ENCODE results near the gene NTN1. TPM values are rescaled to one million over a fixed set of nuclear protein-coding genes. Genes with fewer than 3 reads are reported as not detected.

Gene NTN1
- total and polyA plus RNA-seq, 2 of the 4 experiments (the other 2 are of a cell fraction): under 0.01 to 0.07 TPM

GRCh38 chr17:9052921-9053320, 31.6 kb downstream of the NTN1 start:
- no peak overlapping the region for H4K91ac ChIP-seq (ENCODE audit: insufficient read depth, low read depth, low read length)
- no peak overlapping the region for H2AFZ ChIP-seq (replicated peaks; ENCODE audit: low read length, poor library complexity)
- no peak overlapping the region for H3K14ac ChIP-seq (replicated peaks; ENCODE audit: low read depth, low read length)
- peaks cover 6% of the 10 kb centered on the region for H3K9me3 ChIP-seq (ENCODE audit: control insufficient read depth, insufficient read depth, low read length)
- H3K4me3 ChIP-seq (ENCODE audit: insufficient read depth, low read depth, low read length): no peak overlapping the region
- dilution Hi-C loops (cut with HindIII; ENCODE audit: low sequenced_read_pairs, unreplicated experiment) (no loop called here), intact Hi-C loops (cut with micrococcal nuclease) (no loop called here), in situ Hi-C loops (cut with MboI; ENCODE audit: low sequenced_read_pairs) (no loop called here)
- H3K4ac ChIP-seq (ENCODE audit: low read depth, low read length): no peak overlapping the region
- H4K5ac ChIP-seq (ENCODE audit: low read depth, low read length): no peak overlapping the region
- H3K56ac ChIP-seq (ENCODE audit: extremely low read depth, insufficient read depth, low read length): no peak overlapping the region
- 20% methylated on average over 1 of the region's 6 CpGs; no CpG with 5 or more reads in 1 of the 2 experiments for WGBS, 2 experiments (ENCODE audit: extremely low coverage in 2 of 2, insufficient read length in 1 of 2)
- H4K20me1 ChIP-seq (ENCODE audit: insufficient read depth, low read length): no peaks in the 10 kb centered on the region
- BruUV-seq (replicated peaks): no TSS peak
- H4K8ac ChIP-seq (ENCODE audit: low read depth in 2 of 2, low read length in 2 of 2): no peak overlapping the region
- no peak overlapping the region for H3K9ac ChIP-seq (ENCODE audit: low read depth, low read length)
- no peak overlapping the region for H3K27ac ChIP-seq (ENCODE audit: insufficient read depth, low read length)
- H2BK20ac ChIP-seq (ENCODE audit: low read depth, low read length): no peak overlapping the region
- H3K36me3 ChIP-seq (ENCODE audit: control insufficient read depth, insufficient read depth, low read length): no peaks in the 10 kb centered on the region
- no peak overlapping the region for H2BK15ac ChIP-seq (ENCODE audit: low read depth, low read length)
- no peak overlapping the region for H3K18ac ChIP-seq (ENCODE audit: low read depth, low read length)
- ATAC-seq (ENCODE audit: low read depth) (no peak), DNase-seq (no peak)
- no peaks in the 10 kb centered on the region for H3K27me3 ChIP-seq (ENCODE audit: control insufficient read depth, insufficient read depth, low read length)
- ChIA-PET POLR2A (ENCODE audit: unreplicated experiment) (no interaction called here), CTCF (no interaction called here)
- no peak overlapping the region for H2AK9ac ChIP-seq (replicated peaks; ENCODE audit: low read depth, low read length, poor library complexity)
- no peak overlapping the region for H2AK5ac ChIP-seq (ENCODE audit: low read depth, low read length)
- TF ChIP-seq MXI1 (IDR thresholded peaks at IDR 0.05; ENCODE audit: borderline replicate concordance, low read depth, low read length) (no peak), RAD21 (IDR thresholded peaks at IDR 0.05; ENCODE audit: low read length) (no peak), CHD1 (IDR thresholded peaks at IDR 0.05; ENCODE audit: low read depth, low read length) (no peak), SMC3 (IDR thresholded peaks at IDR 0.05; ENCODE audit: low read depth, low read length) (no peak), MAZ (IDR thresholded peaks at IDR 0.05; ENCODE audit: borderline replicate concordance, low read depth, low read length) (no peak)
- TF ChIP-seq, protein P1, sequence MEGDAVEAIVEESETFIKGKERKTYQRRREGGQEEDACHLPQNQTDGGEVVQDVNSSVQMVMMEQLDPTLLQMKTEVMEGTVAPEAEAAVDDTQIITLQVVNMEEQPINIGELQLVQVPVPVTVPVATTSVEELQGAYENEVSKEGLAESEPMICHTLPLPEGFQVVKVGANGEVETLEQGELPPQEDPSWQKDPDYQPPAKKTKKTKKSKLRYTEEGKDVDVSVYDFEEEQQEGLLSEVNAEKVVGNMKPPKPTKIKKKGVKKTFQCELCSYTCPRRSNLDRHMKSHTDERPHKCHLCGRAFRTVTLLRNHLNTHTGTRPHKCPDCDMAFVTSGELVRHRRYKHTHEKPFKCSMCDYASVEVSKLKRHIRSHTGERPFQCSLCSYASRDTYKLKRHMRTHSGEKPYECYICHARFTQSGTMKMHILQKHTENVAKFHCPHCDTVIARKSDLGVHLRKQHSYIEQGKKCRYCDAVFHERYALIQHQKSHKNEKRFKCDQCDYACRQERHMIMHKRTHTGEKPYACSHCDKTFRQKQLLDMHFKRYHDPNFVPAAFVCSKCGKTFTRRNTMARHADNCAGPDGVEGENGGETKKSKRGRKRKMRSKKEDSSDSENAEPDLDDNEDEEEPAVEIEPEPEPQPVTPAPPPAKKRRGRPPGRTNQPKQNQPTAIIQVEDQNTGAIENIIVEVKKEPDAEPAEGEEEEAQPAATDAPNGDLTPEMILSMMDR (conservative IDR thresholded peaks at IDR 0.05; ENCODE audit: low read depth, low read length): no peak
- H2BK5ac ChIP-seq (ENCODE audit: low read depth, low read length, poor library complexity, severe bottlenecking): no peak overlapping the region
- H3K23ac ChIP-seq (ENCODE audit: low read depth, low read length): no peak overlapping the region
- no peaks in the 10 kb centered on the region for H3K4me1 ChIP-seq (ENCODE audit: control insufficient read depth, insufficient read depth, low read length)
- H3K4me2 ChIP-seq (ENCODE audit: low read depth, low read length): no peak overlapping the region
- H3K9me1 ChIP-seq (ENCODE audit: insufficient read depth, low read length): no peaks in the 10 kb centered on the region
- no peaks in the 10 kb centered on the region for H3K79me1 ChIP-seq (ENCODE audit: low read depth in 1 of 2, low read length in 2 of 2)
- H2BK120ac ChIP-seq (ENCODE audit: low read depth, low read length): no peak overlapping the region
